GM06990 (cell line): ENCODE measurements around the gene DAGLA.

Source experiments
- DNase-seq: peaks from one replicate; pipeline ENCODE4 v3.0.0-alpha.2; 2011; ENCODE audit not compliant: insufficient read length; ENCODE audit errors: extremely low read depth
- H3K27me3 ChIP-seq: replicated peaks from 2 replicates; pipeline ENCODE4 v1.6.0; 2011; ENCODE audit warnings: low read length; ENCODE audit not compliant: control insufficient read depth, insufficient read depth
- H3K36me3 ChIP-seq: 2 replicates; pipeline ENCODE4 v1.5.1; 2011; ENCODE audit warnings: low read length; ENCODE audit not compliant: control insufficient read depth, insufficient read depth
- H3K4me3 ChIP-seq: replicated peaks from 2 replicates; pipeline ENCODE4 v1.5.1; 2011; ENCODE audit warnings: low read depth, mild to moderate bottlenecking, control low read depth, low read length
- CTCF ChIP-seq: IDR thresholded peaks from 2 replicates; pipeline ENCODE4 v1.5.1; 2011; ENCODE audit warnings: low read length, control low read depth, mild to moderate bottlenecking, inconsistent platforms; ENCODE audit not compliant: insufficient read depth, poor library complexity, severe bottlenecking

The DAGLA gene

GRCh38 chr11:61768376-61769076 lies 88.3 kb downstream of the DAGLA start:
- no peak for DNase-seq
- Histone ChIP-seq H3K4me3 (no peak overlapping the region), H3K27me3 (no peaks in the 10 kb centered on the region), H3K36me3 (no peaks in the 10 kb centered on the region)
- TF ChIP-seq CTCF = no peak

- Histone ChIP-seq H3K36me3 (no peaks in the 10 kb centered on the region), H3K4me3 (no peak overlapping the region), H3K27me3 (no peaks in the 10 kb centered on the region)
- peak; percentile 6 for TF ChIP-seq CTCF
- no peak for DNase-seq
Observed at GRCh38 chr11:61769169-61769920, 89.2 kb downstream of the DAGLA start.

GRCh38 chr11:61769946-61770683 lies 89.9 kb downstream of the DAGLA start:
- Histone ChIP-seq H3K4me3 (no peak overlapping the region), H3K36me3 (no peaks in the 10 kb centered on the region), H3K27me3 (no peaks in the 10 kb centered on the region)
- no peak for TF ChIP-seq CTCF
- no peak for DNase-seq

- TF ChIP-seq CTCF = no peak
- H3K36me3 ChIP-seq = no peaks in the 10 kb centered on the region
- no peak overlapping the region for H3K4me3 ChIP-seq
- DNase-seq = no peak
- H3K27me3 ChIP-seq = no peaks in the 10 kb centered on the region
Observed at GRCh38 chr11:61771195-61771894, 91.2 kb downstream of the DAGLA start.

GRCh38 chr11:61771985-61772455 lies 91.8 kb downstream of the DAGLA start:
- TF ChIP-seq CTCF = no peak

More at GRCh38 chr11:61771985-61772455, 91.8 kb downstream of the DAGLA start:
- no peak overlapping the region for H3K4me3 ChIP-seq
- no peak for DNase-seq
- H3K27me3 ChIP-seq = no peaks in the 10 kb centered on the region
- H3K36me3 ChIP-seq = no peaks in the 10 kb centered on the region
